ENCODE measurements around the gene ZDHHC11B.
"Not testable (repeated sequence)": the region's sequence is repeated elsewhere in the genome, so short reads cannot be mapped to it uniquely, and the experiment has no call there.

Gene ZDHHC11B

DNA sequence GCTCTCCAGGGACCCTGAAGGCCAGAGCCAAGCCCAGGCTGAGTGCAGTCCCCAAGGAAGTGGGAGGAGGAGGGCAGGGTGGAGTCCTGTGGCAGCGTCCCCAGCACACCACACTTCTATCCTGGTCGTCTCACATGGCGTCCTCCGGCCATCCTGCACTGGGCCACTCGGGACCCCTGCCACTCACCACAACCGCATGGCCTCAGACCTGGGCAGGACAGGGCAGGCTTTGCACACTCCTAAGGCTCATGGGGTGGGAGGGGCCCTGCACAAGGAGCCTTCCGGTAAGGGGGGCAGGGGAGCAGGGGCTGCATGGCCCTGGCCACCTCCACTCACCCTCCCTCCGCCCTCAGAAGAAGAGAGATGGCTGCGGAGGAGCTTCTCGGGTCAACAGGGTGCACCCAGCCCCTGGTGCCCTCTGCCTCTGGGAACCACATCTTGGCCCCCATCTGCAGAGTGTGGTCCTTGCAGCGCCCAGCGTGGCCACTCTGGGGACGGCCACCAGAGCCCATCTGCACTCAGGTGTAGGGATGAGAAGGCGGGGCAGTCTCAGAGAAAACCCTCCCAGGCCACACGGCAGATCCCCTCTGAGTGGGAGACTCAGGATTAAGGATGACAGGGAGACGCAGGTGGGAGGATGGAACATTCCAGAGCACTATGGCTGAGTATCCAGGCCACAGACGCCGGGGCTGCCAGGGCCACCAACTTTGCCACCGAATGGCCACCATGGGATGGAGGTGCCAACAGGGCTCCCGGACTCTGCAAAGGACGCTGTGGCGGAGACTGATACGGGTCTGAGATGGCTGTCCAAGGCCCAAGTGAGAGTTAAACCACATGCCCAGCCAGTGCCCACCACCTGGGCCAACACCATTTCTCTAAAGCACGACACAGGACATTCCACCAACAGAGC is 99.0 kb downstream of the ZDHHC11B start:
- no peak for DNase-seq (ENCODE audit: low spot score)

DNA sequence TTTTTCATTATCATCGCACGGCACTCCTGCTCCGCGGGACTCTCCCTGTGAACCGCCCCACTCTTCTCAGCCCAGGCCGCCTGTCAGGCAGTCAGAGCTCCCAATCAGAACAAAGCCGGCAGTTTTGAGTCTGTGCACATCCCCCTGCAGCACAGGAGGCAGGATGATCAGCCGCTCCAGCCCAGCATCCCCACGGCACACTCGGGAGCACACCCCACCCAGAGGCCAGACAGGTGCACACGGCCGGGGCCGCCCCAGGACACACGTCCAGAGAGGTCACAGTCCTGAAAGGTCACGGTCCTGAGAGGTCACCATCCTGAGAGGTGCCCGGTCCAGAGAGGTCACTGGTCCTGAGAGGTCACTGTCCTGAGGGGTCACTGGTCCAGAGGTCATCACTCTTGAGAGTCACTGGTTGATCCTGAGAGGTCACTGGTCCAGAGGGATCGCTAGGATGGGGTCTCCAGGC is 99.7 kb downstream of the ZDHHC11B start:
- DNase-seq (ENCODE audit: low spot score): no peak

DNA sequence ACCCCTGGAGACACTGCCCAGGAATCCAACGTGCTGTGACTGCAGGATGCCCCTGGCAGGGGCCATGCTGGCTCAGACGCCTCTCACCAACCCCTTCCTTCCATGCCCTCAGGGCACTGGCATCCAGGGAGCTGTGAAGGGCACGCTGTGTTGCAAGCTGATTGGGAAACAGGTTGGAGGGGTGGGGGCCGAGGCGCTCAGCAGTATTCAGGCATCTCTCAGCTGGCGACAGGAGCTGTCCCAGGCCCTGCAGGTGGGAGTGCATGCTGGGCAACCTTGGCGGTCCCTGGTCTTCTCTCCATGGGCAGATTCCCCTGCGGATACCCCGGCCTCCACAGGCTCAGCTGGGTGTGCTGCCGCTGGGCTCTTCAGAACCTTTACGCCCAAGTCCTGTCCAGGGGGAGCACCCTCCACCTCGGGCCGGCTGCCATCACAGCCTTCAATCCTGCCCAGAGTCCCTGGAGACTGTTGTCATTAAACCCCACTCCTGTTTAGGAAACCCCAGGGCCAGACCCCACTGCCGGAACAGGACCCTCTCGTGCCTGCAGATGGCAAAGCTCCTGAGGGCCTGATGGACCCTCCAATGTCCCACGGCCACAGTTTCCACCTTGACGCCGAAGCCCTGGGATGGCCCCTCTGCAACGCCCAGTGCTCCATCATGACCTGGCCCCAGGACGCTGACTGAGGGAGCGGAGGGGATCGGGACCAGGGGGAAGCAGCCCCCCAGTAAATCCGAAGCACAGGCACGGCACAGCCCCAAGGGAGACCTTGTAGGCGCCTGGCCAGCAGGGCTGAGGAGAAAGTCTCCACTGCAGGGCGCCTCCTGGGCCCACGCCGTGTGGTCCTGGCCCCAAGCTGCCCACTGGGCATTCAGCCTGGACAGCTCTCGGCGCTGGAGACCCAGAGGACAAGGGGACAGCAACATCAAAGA is 100.7 kb downstream of the ZDHHC11B start:
- DNase-seq (ENCODE audit: low spot score): no peak

DNA sequence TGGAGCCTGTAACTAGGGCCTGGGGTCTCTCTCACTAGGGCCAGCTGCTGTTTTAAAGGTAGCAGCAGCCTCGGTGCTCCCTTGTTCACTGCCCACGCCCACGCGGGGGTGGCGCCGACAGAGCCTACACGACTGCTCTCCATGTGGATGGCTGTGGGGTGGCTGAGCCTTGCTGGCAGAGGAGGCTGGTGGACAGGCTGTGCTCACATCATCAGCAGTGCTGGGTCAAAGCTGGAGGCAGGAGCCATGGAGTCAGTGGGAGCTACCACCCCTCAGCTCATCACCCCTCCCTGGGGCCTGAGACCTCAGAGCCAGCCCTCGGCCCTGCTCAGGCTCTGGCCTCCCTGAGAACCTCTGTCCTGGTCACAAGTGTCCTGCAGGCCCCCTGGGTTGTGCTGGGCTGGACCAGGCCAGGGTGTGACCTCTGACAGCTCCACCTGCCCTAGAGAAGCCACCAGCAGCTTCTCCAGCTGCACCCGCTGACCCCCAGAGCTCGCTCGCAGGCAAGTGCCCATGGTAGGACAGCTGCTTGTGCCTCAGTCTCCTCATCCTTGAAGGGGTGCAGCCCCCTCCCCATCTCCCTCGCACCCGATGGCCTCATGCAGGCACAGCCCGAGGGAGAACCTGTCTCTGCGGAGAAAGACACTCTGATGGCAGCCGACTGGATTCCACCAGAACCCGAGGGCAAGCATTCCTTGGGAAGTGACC is 101.7 kb downstream of the ZDHHC11B start:
- DNase-seq (ENCODE audit: low spot score): not testable (repeated sequence)

DNA sequence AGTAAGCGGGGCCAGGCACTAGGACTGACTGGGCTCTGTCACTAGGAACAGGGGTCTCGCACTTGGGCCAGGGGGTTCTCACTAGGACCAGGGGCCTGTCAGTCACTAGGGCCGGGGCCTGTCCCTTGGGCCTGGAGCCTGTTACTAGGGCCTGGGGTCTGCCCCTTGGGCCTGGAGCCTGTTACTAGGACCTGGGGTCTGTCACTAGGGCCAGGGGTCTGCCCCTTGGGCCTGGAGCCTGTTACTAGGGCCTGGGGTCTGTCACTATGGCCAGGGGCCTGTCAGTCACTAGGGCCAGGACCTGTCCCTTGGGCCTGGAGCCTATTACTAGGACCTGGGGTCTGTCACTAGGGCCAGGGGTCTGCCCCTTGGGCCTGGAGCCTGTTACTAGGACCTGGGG is 102.3 kb downstream of the ZDHHC11B start:
- DNase-seq (ENCODE audit: low spot score): not testable (repeated sequence)

DNA sequence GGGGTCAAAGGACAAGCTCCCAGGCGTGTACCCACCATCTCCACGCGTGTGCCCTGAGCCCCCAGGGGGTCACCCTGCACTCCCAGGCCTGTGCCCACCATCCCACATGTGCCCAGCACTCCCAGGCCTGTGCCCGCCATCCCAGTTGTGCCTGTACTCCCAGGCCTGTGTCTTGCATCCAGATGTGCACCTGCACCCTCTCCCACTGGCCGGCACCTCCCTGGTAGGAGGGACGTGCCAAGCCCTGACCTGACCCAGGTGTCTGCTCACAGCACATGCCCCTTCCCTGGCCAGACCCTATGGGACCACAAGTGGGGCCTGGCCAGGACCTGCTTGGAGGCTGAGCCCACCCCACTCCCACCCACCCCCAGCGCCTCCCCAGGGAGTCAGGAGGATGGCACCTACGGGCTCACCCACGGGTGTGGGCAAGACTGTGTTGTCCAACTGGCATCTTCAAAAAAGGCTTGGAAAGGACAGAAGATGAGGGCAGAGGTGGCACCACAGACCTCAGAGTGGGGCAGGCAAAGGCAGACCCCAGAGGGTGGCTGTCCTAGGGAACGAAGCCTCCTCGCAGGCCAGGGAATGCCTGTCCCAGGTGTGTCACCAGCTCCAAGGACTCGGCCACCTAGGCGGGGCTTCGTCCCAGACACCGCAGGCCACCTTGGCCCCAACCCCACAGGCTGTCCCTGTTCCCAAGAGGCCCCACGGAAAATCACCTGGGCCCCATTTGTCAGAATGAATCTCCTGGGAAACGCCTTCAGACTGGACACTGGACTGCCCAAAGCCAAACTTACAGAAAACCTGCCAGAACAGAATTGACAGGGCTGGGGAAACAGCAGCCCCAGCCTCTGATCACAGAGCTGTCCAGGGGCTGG is 103.0 kb downstream of the ZDHHC11B start:
- DNase-seq (ENCODE audit: low spot score): not testable (repeated sequence)

DNA sequence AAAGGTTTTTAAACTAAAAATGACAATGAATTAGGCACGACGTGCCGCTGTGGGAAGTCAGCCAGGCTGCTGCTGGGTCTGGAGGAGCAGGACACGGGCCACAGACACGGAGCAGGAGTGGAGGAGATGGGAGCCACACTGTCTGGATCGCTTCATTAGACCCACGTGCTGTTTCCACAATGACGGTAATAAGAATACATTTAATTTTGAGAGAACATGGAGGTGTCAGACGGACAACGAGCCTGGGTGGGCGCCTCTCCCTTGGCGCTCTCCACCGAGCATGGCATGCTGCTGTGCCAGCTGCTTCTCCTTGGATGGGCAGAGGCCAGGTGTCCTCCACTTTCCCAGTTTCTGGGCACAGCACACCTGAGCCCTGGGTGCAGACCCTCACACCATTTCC is 103.7 kb downstream of the ZDHHC11B start:
- not testable (repeated sequence) for DNase-seq (ENCODE audit: low spot score)

DNA sequence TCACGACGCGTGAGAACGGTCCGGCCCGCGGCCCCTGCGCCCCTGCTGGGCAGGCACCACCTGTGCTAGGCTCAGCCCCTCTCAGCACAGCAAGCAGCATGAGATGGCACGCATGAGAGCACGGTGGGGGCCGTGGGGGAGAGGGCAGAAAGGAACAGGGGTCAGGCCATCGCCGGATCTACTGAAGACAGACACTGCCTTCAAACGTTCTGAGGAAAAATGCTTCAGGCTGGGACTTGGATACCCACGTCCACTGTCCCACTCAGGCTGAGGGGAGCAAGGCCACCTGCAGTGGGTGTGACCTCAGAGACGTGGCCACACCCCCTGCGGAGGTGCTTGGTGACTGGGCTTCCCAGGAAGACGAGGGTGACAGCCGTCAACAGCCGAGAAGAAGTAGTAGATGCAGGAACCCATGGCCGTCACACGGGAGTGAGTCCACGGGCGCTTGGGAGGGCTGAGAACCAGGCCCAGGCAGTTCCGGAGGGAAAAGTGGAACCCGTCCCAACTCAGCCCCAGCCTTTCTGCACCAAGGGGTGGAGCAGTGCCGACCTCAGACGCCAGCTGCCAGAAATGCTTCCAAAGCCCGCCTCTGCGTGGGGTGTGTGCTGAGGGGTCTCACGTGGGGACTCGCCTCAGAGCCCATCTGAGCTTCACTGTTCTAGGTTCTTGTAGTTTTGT is 104.3 kb downstream of the ZDHHC11B start:
- DNase-seq (ENCODE audit: low spot score): not testable (repeated sequence)

DNA sequence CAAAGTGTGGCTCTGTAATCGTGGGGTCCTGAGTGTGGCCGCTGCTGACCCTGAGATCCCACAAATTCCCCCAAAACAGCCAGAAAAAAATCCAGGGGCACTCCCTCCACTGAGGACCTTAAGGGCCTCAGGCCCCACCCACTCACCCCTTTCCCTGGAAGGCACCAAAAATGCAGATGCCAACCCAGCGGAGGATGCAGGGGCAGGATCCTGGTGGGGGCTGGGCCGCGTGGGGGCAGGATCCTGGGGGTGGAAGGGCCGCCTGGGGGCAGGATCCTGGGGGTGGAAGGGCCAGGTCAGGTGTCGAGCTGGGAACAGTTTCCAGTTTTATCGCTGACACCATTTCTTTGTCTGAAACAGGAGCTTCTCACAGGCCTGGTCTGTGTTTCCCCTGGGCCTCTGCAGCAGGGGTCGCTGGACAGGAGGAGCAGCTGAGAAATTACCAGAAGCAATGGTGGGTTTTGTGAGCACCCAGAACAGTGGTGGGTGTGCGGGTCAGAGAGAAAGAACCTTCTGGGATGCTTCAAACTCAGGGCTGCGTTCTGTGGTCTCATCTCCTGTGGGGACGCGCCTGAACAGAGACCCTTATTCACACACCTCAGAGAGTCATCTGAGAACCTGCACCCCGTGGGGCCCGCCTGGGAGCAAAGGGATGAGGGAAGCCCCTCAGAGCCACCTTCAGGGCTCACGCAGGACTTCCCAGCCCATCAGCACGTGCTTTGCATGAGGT is 105.2 kb downstream of the ZDHHC11B start:
- not testable (repeated sequence) for DNase-seq (ENCODE audit: low spot score)

DNA sequence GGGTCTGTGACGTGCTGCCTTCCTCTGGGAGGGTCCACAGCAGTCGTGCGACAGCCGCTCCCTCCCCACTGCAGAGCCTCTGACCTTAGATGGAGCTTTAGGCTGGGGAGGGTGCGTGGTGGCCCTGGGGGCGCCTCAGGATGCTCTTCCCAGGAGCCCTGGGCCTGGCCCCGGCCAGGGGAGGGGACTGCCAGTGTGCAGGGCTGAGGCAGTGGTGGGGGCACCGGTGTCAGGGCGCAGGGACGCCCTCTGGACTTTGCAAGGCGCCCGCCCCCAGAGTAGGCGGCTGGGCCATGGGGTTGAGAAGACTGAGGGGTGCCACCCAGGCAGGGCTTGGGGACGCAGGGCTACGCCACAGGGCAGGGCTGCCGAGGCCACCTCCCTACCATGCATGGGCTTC is 106.0 kb downstream of the ZDHHC11B start:
- DNase-seq (ENCODE audit: low spot score): not testable (repeated sequence)

DNA sequence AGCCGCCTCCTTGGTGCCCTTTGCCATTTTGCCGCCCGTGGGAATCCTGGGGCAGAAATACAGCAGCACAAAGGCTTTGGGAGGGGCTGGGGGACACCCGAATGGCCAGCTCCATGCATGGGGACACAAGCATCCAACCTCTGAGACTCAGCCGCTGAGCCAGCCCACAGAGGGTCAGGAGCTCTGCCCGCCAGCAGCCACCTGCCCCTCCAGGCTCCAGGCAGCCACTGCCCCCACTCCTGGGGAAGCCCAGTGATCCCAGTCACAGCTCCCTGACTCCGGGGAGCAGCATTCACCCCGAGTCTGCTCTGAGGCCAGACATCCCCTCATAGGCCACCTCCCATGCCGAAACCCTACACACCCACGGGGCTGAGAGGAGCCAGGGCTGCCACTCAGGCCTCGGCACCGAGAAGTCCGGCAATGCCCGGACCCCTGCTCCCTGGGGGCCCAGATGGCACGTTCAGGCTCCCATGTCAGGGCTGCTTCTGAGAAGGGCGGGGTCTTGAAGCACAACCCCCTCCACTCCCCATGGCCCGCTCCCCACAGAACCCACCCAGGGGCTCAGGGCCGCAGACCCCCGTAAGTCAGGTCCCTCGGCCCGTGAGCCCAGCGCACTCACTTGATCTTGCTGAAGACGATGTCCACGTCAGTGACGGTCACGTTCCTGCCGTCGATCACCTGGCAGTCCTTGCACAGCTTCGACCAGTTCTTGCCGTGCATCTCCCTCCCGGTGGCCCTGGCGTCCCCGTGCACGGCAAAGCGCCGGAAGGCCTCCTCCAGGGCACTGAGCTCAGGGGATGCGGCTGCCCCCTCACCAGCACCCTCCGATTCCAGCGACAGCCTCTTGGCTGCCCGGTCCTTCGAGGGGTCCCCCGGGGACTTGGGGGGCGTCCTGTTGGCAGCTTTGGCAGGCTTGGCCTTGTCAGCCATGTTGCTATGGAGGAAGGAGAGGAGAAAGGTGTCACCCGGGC is 107.1 kb downstream of the ZDHHC11B start:
- DNase-seq (ENCODE audit: low spot score): no peak

DNA sequence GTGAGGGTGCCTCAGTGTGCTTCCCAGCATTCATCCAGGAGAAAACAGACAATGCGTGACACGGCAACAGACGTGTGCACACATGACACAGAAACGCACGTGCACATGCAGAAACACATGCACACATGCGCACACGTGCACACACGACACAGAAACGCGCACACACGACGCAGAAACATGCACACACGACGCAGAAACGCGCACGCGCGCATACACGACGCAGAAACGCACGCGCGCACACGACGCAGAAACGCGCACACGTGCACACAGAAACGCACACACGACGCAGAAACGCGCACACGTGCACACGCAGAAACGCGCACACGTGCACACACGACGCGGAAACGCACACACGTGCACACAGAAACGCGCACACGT is 107.8 kb downstream of the ZDHHC11B start:
- DNase-seq (ENCODE audit: low spot score): no peak

DNA sequence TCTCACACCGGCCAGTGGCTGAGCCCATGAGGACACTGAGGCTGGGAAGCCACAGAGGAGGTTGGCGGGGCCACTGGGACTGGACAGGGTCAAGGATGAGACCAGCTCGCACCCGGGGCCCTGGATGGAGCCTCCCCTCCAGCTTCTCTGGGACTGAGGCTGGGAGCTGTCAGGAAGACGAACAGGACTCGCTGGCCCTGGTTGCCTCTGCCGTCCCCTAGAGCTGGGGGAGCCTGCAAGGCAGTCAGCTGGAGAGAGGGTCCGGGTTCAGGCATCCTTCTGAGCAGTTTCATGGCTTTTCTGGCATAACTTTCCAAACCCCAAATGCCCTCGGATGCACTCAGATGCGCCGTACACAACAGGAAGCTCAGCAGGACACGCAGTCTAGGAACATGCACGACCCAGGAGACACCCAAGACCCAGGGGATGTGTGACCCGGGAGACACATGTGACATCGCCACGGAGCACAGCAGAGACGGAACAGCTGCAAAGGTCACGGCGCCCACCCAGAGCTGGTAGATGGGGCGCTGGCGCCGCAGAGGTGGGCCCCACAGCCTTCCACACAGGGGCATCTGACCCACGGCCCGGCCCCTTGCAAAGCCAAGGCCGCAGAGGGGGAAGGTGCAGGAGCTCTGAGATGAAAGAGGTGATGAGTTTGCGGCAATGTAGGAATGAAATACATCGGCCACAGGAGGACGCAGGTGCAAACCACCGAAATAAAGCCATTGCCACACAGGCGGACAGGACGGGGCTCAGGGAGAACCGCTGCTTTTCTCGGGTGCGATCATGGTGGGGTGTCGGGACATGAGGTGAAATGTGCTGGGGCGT is 108.4 kb downstream of the ZDHHC11B start:
- DNase-seq (ENCODE audit: low spot score): no peak

DNA sequence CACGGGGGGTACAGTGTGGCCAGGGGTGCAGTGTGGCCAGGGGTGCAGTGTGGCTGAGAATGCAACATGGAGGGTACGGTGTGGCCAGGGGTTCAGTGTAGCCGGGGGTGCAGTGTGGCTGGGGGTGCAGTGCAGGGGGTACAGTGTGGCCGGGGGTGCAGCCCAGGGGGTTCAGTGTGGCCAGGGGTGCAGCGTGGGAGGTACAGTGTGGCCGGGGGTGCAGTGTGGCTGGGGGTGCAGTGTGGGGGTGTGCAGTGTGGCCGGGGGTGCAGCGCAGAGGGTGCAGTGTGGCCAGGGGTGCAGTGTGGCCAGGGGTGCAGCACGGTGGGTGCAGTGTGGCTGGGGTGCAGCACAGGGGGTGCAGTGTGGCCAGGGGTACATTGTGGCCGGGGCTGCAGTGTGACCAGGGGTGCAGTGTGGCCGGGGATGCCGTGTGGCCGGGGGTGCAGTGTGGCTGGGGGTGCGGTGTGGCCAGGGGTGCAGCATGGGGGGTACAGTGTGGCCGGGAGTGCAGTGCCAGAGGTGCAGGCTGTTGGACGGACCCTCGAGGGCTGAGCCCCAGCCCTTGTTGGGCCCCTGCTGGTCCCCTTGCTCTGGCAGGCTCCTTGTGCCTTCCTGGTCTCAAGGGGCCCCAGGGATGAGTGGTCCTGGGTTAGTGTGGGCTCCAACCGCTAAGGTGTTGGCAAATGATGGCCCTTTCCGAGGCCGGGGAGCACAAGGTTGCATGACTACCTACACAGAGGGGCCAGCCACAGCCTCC is 109.2 kb downstream of the ZDHHC11B start:
- no peak for DNase-seq (ENCODE audit: low spot score)

DNA sequence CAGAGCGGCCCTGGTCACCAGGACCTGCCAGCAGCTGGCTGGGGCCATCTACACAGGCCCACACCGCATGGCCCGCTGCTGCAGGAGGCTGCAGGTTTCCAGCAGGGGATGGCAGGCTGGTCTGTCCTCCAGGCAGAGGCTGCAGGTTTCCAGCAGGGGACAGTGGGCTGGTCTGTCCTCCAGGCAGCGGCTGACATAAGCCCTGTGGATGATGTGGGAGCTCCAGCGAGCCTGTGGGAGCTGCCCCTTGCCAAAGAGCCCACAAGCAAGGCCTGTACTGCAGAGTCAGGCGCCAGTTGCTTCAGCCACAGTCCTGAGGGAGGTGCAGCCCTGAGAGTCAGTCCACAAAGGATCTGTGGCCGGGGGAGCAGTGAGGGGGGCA is 109.9 kb downstream of the ZDHHC11B start:
- no peak for DNase-seq (ENCODE audit: low spot score)

DNA sequence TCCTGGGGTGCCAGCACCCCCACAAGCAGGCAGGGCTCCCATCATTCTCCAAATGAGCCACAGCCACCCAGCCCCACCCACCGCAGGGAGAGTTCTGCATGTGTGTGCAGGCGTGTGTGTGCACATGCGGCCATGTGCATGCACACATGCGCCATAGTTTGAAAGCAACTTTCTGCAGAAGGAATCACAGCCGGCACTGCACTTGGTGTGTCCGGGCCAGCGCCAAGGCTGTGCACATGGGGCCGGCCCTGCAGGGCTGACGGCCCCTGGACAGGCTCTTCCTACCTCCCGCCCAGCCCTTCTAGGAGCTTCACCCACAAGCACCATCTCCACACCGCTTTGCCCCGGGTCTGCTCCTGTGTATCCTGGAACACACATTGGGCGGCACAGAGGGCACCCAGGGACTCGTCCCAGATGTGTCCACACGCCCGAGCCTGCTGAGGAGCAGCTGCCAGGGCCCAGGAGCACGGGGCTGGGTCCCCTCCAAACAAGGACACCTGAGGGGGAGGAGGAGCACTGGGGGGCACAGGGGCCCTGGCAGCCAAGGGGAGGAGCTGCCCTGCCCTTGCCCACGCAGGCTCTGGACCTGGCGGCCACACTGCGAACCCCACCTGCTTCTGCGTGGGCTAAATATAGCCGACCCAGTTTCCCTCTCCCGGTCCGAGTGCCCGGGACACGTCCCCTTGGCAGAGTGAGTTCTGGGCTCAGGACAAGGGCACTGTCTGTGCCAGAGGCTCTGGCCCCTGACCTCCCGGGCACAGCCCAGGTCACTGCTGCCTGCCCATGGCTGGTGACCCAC is 110.5 kb downstream of the ZDHHC11B start:
- DNase-seq (ENCODE audit: low spot score): no peak
